ENCODE measurements around the gene PRR30.
"Not testable (repeated sequence)": the region's sequence is repeated elsewhere in the genome, so short reads cannot be mapped to it uniquely, and the experiment has no call there.

The PRR30 gene

DNA sequence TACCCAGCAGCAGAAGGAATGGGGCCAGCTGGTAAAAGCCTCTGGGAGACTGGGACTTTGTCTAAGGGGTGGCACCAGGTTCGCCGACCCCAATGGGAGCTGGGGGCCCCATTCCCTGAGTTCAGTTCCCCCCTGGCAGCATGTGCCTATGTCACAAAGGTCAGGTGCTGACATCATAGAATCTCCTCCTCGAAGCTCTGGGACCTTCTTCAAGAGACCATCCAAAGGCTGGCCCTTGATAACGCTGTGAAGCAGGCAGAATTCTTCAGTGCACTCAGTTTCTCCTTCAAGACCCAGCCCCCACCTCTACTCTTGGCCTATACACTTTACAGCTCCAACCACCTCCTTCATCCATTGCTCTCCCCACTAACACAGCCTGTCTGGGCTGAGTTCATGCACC is at the start of gene PRR30:
PRR30 (minus strand) TSS at position 101 of the 400 bp plus-strand sequence. CDS start 1,081 bp downstream, outside the sequence.
- no peak for DNase-seq (ENCODE audit: low spot score)

DNA sequence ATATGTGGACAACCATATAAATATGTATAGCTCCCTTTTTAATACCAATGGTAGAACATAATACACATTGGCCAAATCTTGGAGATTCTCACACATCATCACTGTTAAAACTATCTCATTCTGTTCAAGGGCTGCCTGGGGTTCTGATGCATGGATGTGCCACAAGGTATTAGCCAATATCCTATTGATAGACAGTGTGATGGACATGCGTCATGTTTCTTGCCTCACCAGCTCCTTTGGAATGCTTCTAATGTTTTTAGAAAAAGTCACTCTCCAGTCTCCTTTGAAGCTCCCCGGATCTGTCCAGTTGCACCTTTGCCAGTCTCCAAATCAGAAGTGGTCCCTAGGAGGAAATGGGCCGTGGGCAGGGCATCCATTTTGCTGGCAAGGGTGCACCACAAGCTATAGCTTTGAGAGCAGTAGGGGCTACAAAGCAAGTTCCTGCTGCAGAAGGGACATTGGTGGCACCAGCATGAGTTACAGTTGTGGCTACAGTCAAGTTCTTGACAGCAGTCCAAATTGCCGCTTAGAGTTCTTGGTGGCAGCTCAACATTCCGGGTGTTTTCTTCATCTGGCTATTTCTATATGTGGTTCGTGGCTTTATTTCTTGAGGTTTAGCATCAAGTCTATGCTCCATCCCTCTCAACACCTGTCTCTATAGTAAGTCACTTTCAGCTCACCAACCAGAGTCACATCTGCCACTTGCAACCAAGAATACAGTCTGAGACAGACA is 47.6 kb upstream of the PRR30 start:
- DNase-seq (ENCODE audit: low spot score) = no peak

DNA sequence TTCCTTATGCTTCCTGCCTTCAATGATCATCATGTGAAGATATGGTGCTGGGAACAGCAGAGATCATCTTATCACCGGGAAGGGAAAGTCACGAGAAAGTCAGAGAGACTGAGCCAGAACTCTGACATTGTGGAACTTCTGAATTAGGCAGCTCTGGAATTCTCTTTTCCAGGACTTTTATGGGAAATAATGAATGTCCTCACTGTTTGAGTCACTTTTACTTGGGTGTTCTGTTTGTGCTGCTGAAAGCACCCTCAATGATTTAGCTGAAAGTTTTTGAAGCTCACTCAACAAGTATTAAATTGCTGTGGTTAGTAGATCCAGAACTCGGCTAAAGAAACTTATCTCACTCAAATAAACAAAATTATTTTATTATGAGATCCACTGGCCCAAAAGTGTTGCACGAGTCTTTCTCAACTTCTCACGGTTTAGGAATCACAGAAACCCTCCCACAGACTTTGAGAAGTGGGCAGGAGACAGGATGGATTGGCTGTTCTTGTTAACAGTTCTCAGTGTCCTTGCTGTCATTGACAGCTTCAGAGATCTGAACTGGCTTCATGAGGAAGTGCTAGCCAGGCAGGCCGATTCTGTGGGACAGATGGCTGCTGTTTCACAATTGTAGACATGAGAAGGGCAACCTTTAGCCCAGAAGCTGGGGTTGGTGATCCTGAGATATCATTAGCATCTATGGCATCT is 46.3 kb upstream of the PRR30 start:
- no peak for DNase-seq (ENCODE audit: low spot score)

- DNase-seq (ENCODE audit: low spot score) = no peak
Measured at GRCh38 chr2:27184115-27184514, 44.9 kb upstream of the PRR30 start.

- DNase-seq (ENCODE audit: low spot score) = no peak
Measured at GRCh38 chr2:27182346-27182745, 43.1 kb upstream of the PRR30 start.

DNA sequence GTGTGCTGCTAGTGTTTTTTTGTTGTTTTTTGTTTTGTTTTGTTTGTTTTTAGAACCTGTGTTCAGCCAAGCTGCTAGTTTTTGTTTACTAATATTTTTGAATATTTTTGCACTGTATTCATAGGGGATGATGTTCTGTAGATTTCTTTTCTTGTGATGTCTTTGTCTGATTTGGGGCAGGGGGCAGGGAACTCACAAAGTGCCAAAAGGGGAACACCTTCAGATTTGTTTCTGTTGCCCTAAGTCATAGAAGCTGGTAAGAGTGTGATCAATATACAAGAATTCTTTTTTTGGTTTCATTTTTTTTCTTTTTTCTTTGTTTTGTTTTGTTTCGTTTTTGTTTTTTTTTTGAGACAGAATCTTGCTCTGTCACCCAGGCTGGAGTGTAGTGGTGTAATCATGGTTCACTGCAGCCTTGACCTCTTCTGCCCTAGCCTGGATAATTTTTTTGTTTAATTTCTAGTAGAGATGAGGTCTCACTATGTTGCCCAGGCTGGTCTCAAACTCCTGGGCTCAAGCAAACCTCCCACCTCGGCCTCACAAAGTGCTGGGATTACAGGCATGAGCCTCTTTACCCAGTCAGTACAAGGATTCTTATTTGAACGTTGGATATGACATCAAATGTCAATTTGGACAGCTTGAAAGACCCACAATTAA is 40.3 kb upstream of the PRR30 start:
- no peak for DNase-seq (ENCODE audit: low spot score)

GRCh38 chr2:27178469-27178868 is 39.3 kb upstream of the PRR30 start:
- no peak for DNase-seq (ENCODE audit: low spot score)

- no peak for DNase-seq (ENCODE audit: low spot score)
Measured at GRCh38 chr2:27177441-27178351, 38.5 kb upstream of the PRR30 start.

- not testable (repeated sequence) for DNase-seq (ENCODE audit: low spot score)
Measured at GRCh38 chr2:27175781-27176180, 36.6 kb upstream of the PRR30 start.

GRCh38 chr2:27175330-27175729 is 36.1 kb upstream of the PRR30 start:
- no peak for DNase-seq (ENCODE audit: low spot score)

DNA sequence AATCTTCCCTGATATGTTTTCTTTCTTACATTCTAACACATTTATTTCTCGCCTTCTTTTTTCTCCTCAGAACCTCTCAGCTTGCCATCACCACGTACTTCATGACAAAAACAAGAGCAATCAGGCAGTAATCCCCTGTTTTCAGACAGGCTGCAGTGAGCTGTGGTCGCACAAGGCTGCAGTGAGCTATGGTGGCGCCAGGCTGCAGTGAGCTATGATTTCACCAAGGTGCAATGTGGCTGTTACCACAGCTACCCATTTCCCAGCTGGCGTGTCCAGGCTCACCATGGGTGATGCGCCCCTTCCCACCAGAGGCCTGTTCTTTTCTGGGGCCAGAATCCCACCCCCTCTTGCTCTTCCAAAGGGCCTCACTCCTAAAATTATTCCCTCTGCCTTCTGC is 35.4 kb upstream of the PRR30 start:
- DNase-seq (ENCODE audit: low spot score) = no peak

- no peak for DNase-seq (ENCODE audit: low spot score)
Measured at GRCh38 chr2:27171351-27171848, 32.2 kb upstream of the PRR30 start.

- DNase-seq (ENCODE audit: low spot score) = no peak
Measured at GRCh38 chr2:27170581-27171337, 31.5 kb upstream of the PRR30 start.

- no peak for DNase-seq (ENCODE audit: low spot score)
Measured at GRCh38 chr2:27164960-27165763, 26.0 kb upstream of the PRR30 start.

- DNase-seq (ENCODE audit: low spot score) = no peak
Measured at GRCh38 chr2:27162151-27163121, 23.2 kb upstream of the PRR30 start.

DNA sequence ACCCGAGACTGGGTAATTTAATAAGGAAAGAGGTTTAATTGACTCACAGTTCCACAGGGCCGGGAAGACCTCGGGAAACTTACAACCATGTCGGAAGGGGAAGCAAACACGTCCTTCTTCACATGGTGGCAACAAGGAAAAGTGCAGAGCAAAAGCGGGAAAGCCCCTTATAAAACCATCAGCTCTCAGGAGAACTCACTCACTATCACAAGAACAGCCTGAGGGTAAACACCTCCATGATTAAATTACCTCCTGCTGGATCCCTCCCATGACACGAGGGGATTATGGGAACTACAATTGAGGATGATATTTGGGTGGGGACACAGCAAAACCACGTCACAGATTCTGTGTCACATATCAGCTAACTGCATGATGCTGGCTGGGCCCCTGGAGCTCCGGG is 21.0 kb upstream of the PRR30 start:
- no peak for DNase-seq (ENCODE audit: low spot score)

DNA sequence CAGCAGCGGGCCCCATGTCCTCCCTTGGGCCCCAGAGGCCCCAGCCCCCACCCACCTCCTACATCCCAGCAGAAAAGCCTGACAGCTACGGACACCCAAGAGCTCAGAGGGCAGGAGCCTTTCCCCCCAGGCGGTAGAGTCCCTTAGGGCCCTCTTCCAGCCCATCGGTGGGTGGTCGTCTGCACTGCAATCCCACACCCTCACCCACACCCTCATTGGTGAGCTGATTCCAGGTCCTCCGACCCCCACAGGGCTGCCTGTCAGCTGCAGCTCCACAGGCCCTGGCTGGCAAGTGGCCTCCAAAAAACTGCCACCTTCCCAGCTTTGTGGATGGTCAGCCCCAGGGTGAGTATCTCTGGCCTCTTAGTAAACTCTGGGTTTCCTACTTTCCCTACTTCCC is 20.1 kb upstream of the PRR30 start:
- DNase-seq (ENCODE audit: low spot score) = no peak

DNA sequence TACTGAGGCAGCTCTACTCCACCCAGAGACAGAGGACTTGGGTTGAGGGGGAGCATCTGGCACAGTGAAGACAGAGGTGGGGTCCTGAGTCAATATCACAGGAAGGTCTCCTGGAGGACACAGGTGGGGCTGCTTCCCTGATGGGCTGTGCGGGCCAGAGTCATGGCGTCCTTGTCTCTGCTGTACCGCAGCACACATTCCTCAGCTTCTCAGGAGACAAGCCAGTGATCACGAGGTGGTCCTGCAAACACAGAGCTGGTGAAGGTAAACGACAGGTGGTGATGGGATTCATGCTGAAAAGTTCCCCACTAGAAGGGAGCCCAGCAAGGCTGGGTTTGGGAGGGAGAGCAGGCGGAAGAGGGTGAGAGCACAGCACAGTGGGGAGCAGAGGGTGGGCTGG is 19.3 kb upstream of the PRR30 start:
- DNase-seq (ENCODE audit: low spot score) = no peak

DNA sequence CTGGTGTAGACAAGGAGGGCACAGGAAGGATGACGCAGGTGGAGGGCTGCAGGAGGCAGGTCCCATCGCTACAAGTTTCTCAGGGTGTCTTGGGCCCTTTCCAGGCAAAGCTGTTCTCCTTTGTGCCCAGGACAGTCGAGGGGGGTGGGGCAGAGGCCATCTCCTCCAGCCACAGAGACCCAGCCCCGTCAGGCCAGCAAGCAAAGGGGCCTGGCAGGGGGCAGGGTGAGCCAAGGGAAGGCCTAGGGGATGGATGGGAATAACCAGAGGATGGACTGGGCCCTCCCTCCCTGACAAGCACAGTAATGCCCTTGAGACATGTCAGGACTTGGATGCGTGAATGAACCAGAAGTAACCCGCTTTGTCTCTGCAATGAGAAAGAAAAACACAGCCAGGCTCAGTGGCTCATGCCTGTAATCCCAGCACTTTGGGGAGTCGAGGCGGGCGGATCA is 15.9 kb upstream of the PRR30 start:
- DNase-seq (ENCODE audit: low spot score) = no peak
